Hepatocyte (in vitro differentiated cells): ENCODE measurements around the gene ARIH2. TPM values are rescaled to one million over a fixed set of nuclear protein-coding genes. Genes with fewer than 3 reads are reported as not detected.
A peak's percentile ranks its signal among the peaks of the same experiment; 100 is the strongest.
"Not testable (repeated sequence)": the region's sequence is repeated elsewhere in the genome, so short reads cannot be mapped to it uniquely, and the experiment has no call there.

Source experiments
- DNase-seq: peaks from one replicate; pipeline ENCODE4 v3.0.0-alpha.2; 2016; ENCODE audit warnings: low spot score
- H2AFZ ChIP-seq: fragments of 200-600 bp; sonication (generic); 2 replicates; pipeline ENCODE4 v1.6.0; 2016; ENCODE audit warnings: antibody characterized with exemption, mild to moderate bottlenecking
- H3K27ac ChIP-seq: fragments of 200-600 bp; sonication (generic); 2 replicates; pipeline ENCODE4 v1.5.1; 2016; ENCODE audit warnings: mild to moderate bottlenecking
- H3K27me3 ChIP-seq: fragments of 200-600 bp; sonication (generic); 2 replicates; pipeline ENCODE4 v1.6.1; 2016
- H3K36me3 ChIP-seq: fragments of 200-600 bp; sonication (generic); replicated peaks from 2 replicates; pipeline ENCODE4 v1.5.1; 2016; ENCODE audit warnings: low read depth; ENCODE audit not compliant: insufficient read depth
- H3K4me1 ChIP-seq: fragments of 200-600 bp; sonication (generic); 2 replicates; pipeline ENCODE4 v1.5.1; 2016; ENCODE audit warnings: mild to moderate bottlenecking, moderate library complexity; ENCODE audit not compliant: insufficient read depth
- H3K4me2 ChIP-seq: fragments of 200-600 bp; sonication (generic); 2 replicates; pipeline ENCODE4 v1.6.0; 2016
- H3K4me3 ChIP-seq: fragments of 200-600 bp; sonication (generic); 2 replicates; pipeline ENCODE4 v1.5.1; 2016; ENCODE audit warnings: mild to moderate bottlenecking
- H3K79me2 ChIP-seq: fragments of 200-600 bp; sonication (generic); 2 replicates; pipeline ENCODE4 v1.6.0; 2017; ENCODE audit warnings: mild to moderate bottlenecking
- H3K9me2 ChIP-seq: fragments of 200-600 bp; sonication (generic); replicated peaks from 2 replicates; pipeline ENCODE4 v1.6.0; 2017; ENCODE audit warnings: mild to moderate bottlenecking; ENCODE audit not compliant: insufficient read depth
- H3K9me3 ChIP-seq: fragments of 200-600 bp; sonication (generic); 2 replicates; pipeline ENCODE4 v1.5.1; 2016; ENCODE audit warnings: low read depth, mild to moderate bottlenecking
- H4K20me1 ChIP-seq: fragments of 200-600 bp; sonication (generic); 2 replicates; pipeline ENCODE4 v1.6.0; 2016; ENCODE audit warnings: mild to moderate bottlenecking; ENCODE audit not compliant: insufficient read depth, poor library complexity, severe bottlenecking
- EZH2 ChIP-seq: fragments of 200-600 bp; sonication (generic); IDR thresholded peaks from 2 replicates; pipeline ENCODE4 v1.6.1; 2016; ENCODE audit warnings: antibody characterized with exemption, mild to moderate bottlenecking, borderline replicate concordance
- EZH2phosphoT487 ChIP-seq: fragments of 200-600 bp; sonication (generic); IDR thresholded peaks from one replicate; pipeline ENCODE4 v1.6.1; 2018; ENCODE audit warnings: antibody characterized with exemption, mild to moderate bottlenecking, low read depth, moderate library complexity; ENCODE audit not compliant: unreplicated experiment, severe bottlenecking
- WGBS: methylation state at CpG from one replicate; pipeline ENCODE4 v1.1.6; 2016; ENCODE audit warnings: low lambda C conversion rate; ENCODE audit errors: missing lambda C conversion rate; 5-methylcytosine and 5-hydroxymethylcytosine counted together
- polyA plus RNA-seq: library from polyadenylated mRNA; unstranded; fragments of >200 nt; fragmentation: Nextera tagmentation; extraction: Ambion mirVana; gene quantifications from 2 replicates; pipeline ENCODE4 v1.2.1, GENCODE V29; 2016
- total RNA-seq: library from RNA; depleted of rRNA; stranded (reverse); fragments of >200 nt; gene quantifications from 2 replicates; pipeline ENCODE4 v1.2.3, GENCODE V29; 2014
- TF ChIP-seq, protein P1 (sequence below): fragments of 200-600 bp; sonication (generic); IDR thresholded peaks from 2 replicates; pipeline ENCODE4 v1.5.1; 2016; ENCODE audit warnings: antibody characterized with exemption, mild to moderate bottlenecking; ENCODE audit not compliant: poor library complexity

ARIH2 gene
- total and polyA plus RNA-seq, 2 experiments from 2014 or later = 41.7 to 60.9 TPM

DNA sequence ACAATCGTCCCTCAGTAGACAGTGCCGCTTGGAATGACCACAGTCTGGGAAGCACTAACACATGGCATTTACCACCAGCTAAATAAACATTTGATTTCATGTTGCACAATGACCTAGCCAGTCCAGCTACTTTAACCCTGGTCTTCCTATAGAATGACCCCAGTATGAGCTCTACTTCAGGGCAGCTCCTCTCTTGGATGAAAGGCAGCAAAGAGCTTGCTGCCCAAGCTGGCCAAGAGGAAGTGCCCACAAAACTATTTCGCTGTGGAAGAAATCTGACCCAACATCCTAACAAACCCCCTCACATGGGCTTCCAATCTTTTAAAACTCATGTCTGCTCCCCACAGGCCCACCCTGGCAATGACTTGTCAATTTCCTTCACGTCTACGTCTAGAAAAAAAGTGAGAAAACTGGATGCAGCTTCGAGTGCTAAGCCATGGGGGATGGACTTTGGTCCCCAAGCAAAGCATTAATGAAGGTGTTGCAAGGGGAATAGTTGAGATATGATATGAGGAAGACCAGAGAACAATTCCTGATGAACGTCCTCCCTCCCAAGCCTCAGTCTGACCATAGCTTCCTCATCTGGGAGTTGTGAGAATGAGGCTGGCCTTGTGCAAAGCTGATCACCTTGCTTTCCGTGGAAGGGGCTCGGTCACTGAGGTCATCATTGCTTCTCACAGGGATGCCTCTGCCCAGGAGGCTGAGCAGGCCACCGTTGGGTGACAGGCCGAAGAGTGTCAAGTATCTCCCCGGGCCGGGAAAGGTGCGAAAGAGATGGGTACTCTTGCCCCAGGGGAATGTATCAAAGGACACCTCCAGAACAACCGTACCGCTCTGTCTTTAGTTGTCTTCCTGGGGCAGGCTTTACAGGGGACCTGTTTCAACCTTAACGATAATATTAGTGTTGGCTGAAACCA lies 20.9 kb upstream of the ARIH2 start:
- no peaks in the 10 kb centered on the region for H3K36me3 ChIP-seq
- 49% methylated on average over 17 of the region's 17 CpGs for WGBS
- H4K20me1 ChIP-seq = no peaks in the 10 kb centered on the region
- H3K9me2 ChIP-seq = no peaks in the 10 kb centered on the region
- H3K79me2 ChIP-seq = peaks cover 17% of the 10 kb centered on the region
- H3K9me3 ChIP-seq = no peaks in the 10 kb centered on the region
- DNase-seq = peak; percentile 36
- H2AFZ ChIP-seq = peak overlapping the region; percentile 96
- H3K27ac ChIP-seq = peak overlapping the region; percentile 85
- H3K4me1 ChIP-seq = peaks cover 9% of the 10 kb centered on the region
- peak overlapping the region; percentile 86 for H3K4me3 ChIP-seq
- TF ChIP-seq EZH2 = no peak
- TF ChIP-seq EZH2phosphoT487 = no peak
- TF ChIP-seq, protein P1, sequence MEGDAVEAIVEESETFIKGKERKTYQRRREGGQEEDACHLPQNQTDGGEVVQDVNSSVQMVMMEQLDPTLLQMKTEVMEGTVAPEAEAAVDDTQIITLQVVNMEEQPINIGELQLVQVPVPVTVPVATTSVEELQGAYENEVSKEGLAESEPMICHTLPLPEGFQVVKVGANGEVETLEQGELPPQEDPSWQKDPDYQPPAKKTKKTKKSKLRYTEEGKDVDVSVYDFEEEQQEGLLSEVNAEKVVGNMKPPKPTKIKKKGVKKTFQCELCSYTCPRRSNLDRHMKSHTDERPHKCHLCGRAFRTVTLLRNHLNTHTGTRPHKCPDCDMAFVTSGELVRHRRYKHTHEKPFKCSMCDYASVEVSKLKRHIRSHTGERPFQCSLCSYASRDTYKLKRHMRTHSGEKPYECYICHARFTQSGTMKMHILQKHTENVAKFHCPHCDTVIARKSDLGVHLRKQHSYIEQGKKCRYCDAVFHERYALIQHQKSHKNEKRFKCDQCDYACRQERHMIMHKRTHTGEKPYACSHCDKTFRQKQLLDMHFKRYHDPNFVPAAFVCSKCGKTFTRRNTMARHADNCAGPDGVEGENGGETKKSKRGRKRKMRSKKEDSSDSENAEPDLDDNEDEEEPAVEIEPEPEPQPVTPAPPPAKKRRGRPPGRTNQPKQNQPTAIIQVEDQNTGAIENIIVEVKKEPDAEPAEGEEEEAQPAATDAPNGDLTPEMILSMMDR = no peak
- H3K4me2 ChIP-seq = peak overlapping the region; percentile 93
- H3K27me3 ChIP-seq = no peaks in the 10 kb centered on the region

DNA sequence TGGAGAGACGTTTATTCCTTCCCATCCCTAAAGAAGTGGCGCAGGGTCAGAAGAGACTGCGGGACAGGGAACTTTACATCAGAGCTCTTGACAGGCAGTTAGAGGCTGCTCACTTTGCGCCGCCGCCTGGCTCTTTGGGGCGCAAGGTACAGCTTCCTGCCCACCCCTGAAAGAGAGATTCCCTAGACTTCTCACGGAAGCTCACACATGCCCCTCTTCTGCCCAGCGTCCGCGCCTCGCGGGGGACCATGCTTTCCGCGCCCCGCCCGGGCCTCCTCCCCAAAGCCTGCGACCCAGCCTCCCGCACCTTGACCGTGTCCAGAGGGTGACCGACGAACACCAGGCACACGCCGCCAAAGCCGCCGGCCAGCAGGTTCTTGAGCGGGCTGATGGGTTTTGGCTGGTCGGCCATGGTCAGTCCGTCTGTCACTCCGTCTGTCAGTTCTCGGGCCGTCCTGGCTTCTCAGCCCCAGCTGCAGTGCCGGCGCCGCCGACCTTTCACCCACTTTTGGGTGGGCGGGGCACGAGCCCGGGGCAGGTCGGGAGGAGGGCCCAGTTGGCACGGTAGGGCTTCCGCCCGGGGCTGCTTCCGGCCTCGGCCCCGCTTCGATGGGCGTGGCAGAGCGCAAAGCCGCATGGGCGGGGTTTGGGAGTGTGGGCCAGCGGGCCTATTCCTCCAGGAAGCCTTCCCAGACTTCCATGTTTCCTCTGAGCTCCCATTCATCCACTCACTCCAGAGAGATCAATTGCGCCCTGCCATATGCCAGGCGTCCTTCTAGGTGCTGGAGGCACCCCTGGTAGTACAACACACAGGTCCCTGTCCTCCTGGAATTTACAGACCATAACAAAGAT lies 20.0 kb upstream of the ARIH2 start, which contains the start of gene SLC25A20:
SLC25A20 (minus strand) TSS at position 500 of the 852 bp plus-strand sequence; CDS start at position 412, 88 bp downstream.
- Histone ChIP-seq H2AFZ (peak within 1 kb of the TSS; percentile 96), H4K20me1 (no peaks in the 10 kb centered on the region), H3K27ac (peak within 1 kb of the TSS; percentile 85), H3K79me2 (peaks cover 17% of the 10 kb centered on the region), H3K4me2 (peak within 1 kb of the TSS; percentile 93), H3K9me3 (no peaks in the 10 kb centered on the region), H3K9me2 (no peaks in the 10 kb centered on the region), H3K36me3 (no peaks in the 10 kb centered on the region), H3K4me3 (peak within 1 kb of the TSS; percentile 86), H3K27me3 (no peaks in the 10 kb centered on the region), H3K4me1 (peaks cover 9% of the 10 kb centered on the region)
- WGBS = 7% methylated on average over 34 of the region's 54 CpGs
- TF ChIP-seq, protein P1 = no peak
- no peak for TF ChIP-seq EZH2
- no peak for TF ChIP-seq EZH2phosphoT487
- DNase-seq = peak; percentile 96

DNA sequence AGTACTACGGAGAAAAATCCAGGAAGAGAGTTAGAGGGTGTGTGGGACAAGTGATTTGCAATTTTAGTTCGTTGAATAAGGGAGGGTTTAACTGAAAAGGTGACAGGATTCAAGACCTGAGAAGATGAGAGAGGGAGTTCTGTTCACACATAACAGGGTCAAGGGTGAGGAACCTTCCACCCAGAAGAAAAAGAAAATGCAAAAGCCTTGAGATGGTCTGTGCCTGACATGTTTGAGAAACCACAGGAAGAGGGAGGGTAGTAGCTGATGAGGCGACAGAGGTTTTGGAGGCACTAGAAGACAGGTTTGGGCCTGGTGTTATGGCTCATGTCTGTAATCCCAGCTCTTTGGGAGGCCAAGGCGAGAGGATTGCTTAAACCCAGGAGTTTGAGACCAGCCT lies 19.4 kb upstream of the ARIH2 start:
- 88% methylated on average over 4 of the region's 4 CpGs for WGBS
- no peaks in the 10 kb centered on the region for H4K20me1 ChIP-seq
- peak overlapping the region; percentile 59 for H3K27ac ChIP-seq
- H2AFZ ChIP-seq = peak overlapping the region; percentile 37
- DNase-seq = no peak
- peak overlapping the region; percentile 93 for H3K4me2 ChIP-seq
- H3K36me3 ChIP-seq = no peaks in the 10 kb centered on the region
- peaks cover 9% of the 10 kb centered on the region for H3K4me1 ChIP-seq
- peaks cover 17% of the 10 kb centered on the region for H3K79me2 ChIP-seq
- H3K9me2 ChIP-seq = no peaks in the 10 kb centered on the region
- TF ChIP-seq, protein P1 = no peak
- TF ChIP-seq EZH2phosphoT487 (no peak), EZH2 (no peak)
- no peaks in the 10 kb centered on the region for H3K27me3 ChIP-seq
- no peak overlapping the region for H3K4me3 ChIP-seq
- no peaks in the 10 kb centered on the region for H3K9me3 ChIP-seq

DNA sequence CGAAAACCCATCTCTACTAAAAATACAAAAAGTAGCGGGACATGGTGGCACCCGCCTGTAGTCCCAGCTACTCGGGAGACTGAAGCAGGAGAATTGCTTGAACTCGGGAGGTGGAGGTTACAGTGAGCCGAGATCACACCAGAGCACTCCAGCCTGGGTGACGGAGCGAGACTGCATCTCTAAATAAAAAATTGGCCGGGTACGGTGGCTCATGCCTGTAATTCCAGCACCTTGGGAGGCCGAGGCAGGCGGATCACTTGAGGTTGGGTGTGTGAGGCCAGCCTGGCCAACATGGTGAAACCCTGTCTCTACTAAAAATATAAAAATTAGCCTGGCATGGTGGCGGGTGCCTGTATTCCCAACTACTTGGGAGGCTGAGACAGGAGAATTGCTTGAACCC lies 11.6 kb upstream of the ARIH2 start:
- H3K36me3 ChIP-seq, H3K27me3 ChIP-seq, DNase-seq, H4K20me1 ChIP-seq, H3K4me3 ChIP-seq, H3K9me3 ChIP-seq, H3K9me2 ChIP-seq, H3K79me2 ChIP-seq, H3K27ac ChIP-seq, H3K4me1 ChIP-seq, H2AFZ ChIP-seq, H3K4me2 ChIP-seq: not testable (repeated sequence)
- WGBS = 94% methylated on average over 13 of the region's 13 CpGs
